ENCODE measurements around the gene CNEP1R1.
"Not testable (repeated sequence)": the region's sequence is repeated elsewhere in the genome, so short reads cannot be mapped to it uniquely, and the experiment has no call there.

Gene CNEP1R1

DNA sequence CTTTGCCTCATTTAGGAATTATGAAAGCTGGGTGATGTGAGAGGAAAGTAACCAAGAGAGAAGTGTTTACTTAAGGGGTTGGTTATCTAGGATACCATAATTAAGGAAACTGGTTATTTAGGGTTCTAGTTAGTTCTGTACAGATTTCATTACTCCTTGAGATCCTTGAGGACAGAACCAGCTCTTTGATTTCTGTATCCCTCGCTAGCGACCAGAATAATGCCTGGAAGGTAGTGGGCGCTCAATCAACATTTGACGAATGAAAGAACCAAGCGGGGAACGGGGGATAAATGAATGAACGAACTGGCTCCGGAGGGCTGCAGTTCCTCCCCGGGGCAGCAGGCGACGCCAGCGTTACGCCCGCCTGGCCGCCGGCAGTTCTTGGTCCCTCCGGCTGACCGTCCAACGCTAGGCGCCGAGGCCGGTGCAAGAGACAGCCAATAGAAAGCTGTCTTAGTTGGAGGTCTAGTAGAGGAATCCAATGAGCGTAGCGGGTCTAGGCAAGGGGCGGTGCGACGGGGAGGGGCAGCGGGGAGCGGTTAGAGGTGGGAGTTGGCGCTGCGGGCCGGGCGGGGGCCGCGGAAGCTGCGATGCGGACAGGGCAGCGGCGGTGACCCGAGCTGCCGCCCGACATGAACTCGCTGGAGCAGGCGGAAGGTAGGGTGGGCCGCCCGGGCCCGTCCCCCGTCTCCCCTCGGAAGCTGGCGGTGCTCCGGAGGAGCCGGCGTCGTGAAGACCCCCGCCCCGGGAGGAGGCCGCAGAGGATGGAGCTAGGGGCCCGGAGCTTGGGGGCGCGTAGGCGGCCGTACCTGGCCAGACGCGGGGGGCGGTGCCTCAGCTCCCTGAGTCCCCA lies at the start of gene CNEP1R1:
CNEP1R1 (plus strand) TSS at position 542 of the 853 bp plus-strand sequence; CDS start at position 633, 91 bp downstream.
- DNase-seq: peak; percentile 91

DNA sequence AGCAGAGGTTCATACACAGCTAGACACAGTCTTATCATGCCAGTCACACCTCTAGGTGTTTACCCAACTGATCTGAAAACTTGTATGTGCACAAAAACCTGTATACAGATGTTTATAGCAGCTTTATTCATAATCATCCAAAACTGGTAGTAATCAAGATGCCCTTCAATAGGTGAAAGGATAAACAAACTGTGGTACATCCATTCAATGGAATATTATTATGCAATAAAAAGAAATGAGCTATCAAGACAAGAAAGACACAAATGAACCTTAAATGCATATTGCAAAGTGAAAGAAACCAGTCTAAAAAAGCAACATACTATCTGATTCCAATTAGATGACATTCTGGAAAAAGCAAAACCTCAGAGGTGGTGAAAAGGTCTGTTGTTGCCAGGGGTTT lies 47.6 kb upstream of the CNEP1R1 start:
- no peak for DNase-seq

GRCh38 chr16:49978569-49979326 lies 46.3 kb upstream of the CNEP1R1 start:
- DNase-seq: no peak

- DNase-seq: peak; percentile 67
Measured at GRCh38 chr16:49980166-49980565, 44.9 kb upstream of the CNEP1R1 start.

DNA sequence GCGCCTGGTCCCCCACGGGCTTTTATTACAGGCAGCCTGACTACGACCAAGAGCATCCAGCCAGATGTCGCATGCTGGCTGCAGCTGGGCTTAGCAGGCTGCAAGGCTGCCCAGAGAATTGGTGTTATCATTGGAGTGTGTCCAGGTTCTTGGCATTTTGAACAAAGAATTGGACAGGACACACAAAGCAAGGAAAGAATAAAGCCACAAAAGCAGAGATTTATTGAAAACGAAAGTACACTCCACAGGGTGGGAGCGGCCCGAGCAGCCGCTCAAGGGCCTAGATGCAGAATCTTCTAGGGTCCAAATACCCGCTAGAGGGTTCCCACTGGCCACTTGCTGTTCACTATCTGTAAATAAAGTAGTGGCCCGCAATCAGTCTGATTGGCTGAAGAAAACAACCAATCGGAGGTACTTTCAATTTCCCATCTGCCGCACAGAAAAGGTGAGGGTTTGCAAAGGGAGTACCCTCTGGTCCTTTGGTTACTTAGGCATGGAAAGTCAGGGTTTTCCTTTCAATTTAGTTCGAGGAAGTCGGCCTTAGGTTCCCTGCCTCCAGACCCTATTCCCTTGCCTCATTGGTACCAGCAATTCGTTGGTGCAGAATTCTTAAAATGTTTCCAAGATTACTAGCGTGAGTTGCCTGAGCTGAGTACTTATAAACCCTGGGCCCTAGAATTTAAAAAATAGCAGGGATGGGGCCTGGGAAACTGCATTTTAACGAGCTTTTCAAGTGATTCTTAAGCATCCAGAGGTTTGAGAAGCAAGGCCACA lies 38.5 kb upstream of the CNEP1R1 start:
- DNase-seq: no peak

- no peak for DNase-seq
Measured at GRCh38 chr16:49987381-49987780, 37.6 kb upstream of the CNEP1R1 start.

GRCh38 chr16:49992825-49993224 lies 32.2 kb upstream of the CNEP1R1 start:
- no peak for DNase-seq

DNA sequence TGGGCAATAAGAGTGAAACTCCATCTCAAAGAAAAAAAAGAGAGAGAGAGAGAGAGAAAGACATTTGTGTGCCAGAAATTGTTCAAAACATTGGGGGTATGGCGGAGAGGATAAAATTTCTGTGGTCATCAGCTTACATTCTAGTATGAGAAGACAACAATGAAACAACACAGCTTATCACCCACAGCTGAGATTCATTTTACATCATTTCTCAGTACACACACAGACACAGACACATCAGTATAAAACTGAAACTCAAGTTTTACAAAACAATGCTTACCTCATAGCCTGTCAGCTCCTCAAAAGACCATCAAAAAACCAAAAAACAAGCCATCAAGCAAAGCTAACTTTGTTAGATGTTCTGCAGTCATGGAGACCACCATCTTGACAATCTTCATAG lies 31.4 kb upstream of the CNEP1R1 start:
- no peak for DNase-seq

DNA sequence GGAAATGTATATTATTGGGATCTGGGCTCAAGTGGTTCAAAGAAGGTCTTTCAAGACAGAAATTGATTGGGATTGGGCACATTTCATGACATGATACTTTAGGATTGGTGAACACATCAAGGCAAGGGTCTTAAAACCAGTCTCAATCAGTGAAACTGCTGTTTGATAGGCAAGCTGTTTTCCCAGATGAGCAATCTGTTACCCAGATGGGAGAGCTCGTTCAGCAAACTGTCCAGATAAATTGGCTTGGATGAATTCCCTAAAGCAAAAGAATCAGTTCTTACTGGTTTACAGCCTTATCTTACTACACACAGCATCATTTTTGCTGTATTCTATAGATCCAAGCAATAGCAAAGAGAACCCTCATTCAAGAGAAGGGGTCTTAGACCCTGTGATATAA lies 31.0 kb upstream of the CNEP1R1 start:
- DNase-seq: no peak

- DNase-seq: no peak
Measured at GRCh38 chr16:49995720-49996119, 29.3 kb upstream of the CNEP1R1 start.

- DNase-seq: no peak
Measured at GRCh38 chr16:49997721-49998251, 27.2 kb upstream of the CNEP1R1 start.

GRCh38 chr16:49998991-49999390 lies 26.0 kb upstream of the CNEP1R1 start:
- DNase-seq: no peak

- DNase-seq: no peak
Measured at GRCh38 chr16:50001144-50001543, 23.9 kb upstream of the CNEP1R1 start.

DNA sequence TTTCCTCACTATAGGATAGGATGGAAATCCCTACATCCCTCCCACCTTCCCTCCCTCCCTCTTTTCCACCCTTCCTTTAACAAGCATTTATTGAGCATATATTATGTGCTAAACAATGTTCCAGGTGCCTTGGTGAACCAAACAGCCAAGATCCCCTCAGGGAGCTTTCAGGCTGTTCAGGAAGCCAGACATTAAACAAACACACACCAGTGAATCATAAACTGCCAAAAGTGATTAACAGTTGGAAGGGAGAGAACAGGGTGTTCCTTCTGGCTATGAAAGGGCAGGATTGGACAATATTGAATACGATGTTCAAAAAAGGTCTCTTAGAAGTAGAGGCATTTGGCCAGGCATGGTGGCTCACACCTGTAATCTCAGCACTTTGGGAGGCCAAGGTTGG lies 22.8 kb upstream of the CNEP1R1 start:
- no peak for DNase-seq

DNA sequence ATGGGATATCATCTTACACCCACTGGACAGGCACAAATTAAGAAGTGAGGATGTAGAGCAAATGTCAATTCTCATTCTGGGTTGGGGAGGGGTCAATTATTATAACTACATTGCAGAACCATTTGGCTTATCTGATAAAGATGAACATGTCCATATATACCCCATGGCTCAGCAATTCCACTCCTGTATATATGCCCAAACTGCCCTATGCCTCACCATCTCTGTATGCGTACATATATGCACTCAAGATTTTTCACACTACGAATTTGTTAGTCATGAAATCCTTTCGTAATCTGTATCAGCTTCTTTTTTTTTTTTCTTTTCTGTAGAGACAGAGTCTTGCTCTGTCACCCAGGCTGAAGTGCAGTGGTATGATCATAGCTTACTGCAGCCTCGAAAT lies 20.8 kb upstream of the CNEP1R1 start:
- no peak for DNase-seq

- no peak for DNase-seq
Measured at GRCh38 chr16:50006964-50007363, 18.1 kb upstream of the CNEP1R1 start.

DNA sequence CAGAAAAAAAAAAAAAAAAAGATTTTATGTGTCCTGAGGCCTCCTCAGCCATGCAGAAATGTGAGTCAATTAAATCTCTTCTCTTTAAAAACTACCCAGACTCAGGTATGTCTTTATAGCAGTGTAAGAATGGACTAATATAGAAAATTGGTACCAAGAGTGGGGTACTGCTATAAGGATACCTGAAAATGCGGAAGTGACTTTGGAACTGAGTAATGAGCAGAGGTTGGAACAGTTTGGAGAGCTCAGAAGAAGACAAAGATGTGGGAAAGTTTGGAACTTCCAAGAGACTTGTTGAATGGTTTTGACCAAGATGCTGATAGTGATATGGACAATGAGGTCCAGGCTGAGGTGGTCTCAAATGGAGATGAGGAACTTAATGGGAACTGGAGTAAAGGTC lies 17.3 kb upstream of the CNEP1R1 start:
- no peak for DNase-seq

DNA sequence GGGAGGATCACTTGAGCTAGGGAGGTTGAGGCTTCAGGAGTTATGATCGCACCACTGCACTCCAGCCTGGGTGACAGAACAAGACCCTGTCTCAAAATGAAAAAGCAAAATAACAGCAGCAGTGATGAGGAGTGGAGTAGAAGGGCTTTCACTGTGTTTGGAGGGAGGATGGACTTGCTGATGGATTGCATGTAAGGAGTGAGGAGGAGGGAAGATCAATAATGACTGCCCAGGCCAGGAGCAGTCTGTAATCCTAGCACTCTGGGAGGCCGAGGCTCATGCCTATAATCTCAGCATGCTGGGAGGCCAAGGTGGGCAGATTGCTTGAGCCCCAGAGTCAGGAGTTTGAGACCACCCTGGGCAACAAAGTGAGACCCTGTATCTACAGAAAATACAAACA lies 14.8 kb upstream of the CNEP1R1 start:
- no peak for DNase-seq

DNA sequence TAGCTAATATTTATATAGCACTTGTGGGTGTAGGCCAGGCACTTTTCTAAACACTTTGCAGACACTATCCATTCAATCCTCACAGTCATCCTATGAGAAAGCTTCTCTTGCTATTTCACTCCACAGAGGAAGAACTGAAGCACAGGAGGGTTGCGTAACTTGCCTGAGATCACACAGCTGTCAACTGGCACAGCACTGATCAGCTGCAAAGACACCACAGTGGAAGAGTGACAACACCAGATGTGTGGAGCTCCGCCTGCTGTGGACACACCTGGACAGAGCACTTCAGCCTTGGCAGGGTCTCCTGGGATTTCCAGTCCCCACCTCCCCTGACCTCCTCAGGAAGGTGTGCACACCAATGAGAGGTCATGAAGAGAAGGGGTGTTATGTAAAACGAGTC lies 13.3 kb upstream of the CNEP1R1 start:
- no peak for DNase-seq

DNA sequence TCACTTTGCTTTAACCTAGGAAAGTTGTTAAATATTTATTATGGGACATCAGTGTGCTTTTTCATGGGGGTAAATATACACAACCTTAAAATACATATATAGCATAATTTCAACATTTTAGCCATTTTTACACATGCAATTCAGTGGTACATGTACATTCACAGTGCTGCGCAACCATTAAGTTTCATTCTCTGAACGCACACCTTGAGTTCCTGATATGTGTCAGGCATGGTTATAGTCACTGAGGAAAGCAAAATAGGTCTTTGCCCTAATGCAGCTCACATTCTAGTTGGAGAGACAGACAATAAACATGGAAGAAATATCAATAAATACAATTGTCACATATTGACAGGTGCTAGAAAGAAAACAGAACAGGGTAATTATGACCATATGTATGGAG lies 12.8 kb upstream of the CNEP1R1 start:
- no peak for DNase-seq

GRCh38 chr16:50014211-50014610 lies 10.8 kb upstream of the CNEP1R1 start:
- not testable (repeated sequence) for DNase-seq

DNA sequence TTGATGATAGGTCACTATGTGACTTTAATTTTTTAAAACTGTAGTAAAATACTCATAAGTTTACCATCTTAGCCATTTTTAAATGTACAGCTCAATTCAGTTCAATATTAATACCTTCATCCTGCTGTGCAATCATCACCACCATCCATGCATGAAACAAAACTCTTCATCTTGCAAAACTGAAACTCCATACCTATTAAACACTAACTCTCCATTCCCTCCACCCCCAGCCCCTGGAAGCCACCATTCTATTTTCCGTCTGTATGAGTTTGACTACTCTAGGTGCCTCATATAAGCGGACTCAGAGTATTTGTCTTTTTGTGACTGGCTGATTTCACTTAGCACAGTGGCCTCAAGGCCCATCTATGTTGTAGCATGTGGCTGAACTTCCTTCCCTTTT lies 9.4 kb upstream of the CNEP1R1 start:
- no peak for DNase-seq

DNA sequence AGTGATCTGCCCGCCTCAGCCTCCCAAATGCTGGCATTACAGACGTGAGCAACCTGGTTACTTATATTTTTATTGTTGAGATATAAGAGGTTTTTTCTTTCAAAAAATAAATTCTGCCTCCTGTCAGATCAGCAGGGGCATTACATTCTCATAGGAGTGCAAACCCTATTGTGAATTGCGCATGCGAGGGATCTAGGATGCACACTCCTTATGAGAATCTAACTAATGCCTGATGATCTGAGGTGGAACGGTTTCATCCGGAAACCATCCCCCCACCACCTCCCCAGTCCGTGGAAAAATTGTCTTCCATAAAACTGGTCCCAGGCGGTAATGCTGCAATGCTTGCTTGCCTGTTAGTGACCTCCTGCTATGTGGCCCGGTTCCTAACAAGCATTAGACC lies 7.5 kb upstream of the CNEP1R1 start:
- no peak for DNase-seq
